ENCODE data around the gene GSTM3. TPM values are rescaled to one million over a fixed set of nuclear protein-coding genes. Genes with fewer than 3 reads are reported as not detected.

The GSTM3 gene
- total RNA-seq, 1 donor from 2014 or later, result 26.1 TPM

DNA sequence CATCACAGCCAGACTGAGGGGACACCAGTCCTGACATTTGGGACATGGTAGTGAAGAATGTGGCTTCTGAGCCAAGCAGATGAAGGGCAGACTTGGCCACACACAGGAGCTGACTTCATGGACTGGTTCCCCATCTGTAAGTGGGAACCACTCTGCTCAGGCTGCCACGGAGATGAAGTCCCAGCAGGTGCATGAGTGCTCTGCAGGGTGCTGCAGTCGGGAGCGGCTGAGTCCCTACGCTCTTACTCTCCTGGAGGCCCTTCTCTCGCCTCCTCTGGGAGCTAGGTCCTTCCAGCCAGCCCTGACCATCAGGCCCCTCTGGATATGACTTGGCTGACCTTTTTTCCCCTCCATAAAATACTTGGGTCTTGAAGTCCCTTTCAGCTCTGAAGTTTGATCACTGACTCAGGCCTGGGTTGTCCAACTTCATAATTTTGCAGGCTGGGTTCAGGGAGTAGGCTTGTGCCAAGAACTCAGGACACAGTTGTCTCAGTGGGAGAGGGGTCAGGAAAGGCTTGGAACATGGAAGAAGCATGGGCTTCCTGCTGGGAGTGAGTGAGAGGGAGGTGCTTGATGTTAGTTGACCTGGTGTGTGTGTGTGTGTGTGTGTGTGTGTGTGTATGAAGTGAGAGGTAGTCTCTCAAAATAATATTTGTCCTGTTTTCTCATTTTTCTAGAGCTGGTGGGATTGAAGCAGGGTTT is 43.9 kb upstream of the GSTM3 start:
- FAIRE-seq (no peak), DNase-seq (ENCODE audit: low read depth) (no peak)
- TF ChIP-seq CTCF (IDR thresholded peaks at IDR 0.05; ENCODE audit: insufficient read depth, low read depth, low read length) (no peak), EZH2 (IDR thresholded peaks at IDR 0.05; ENCODE audit: insufficient read depth, low read length) (no peak)
- no peak overlapping the region for H2AFZ ChIP-seq (ENCODE audit: low read depth, low read length)
- Mint-ChIP-seq H3K27me3 (ENCODE audit: low read depth, unreplicated experiment) (peaks cover 20% of the 10 kb centered on the region), H3K9me3 (ENCODE audit: unreplicated experiment) (peaks cover 9% of the 10 kb centered on the region), H3K4me3 (ENCODE audit: unreplicated experiment) (no peak overlapping the region), H3K27ac (ENCODE audit: unreplicated experiment) (no peak overlapping the region), H3K4me1 (ENCODE audit: low read depth, unreplicated experiment) (peaks cover 20% of the 10 kb centered on the region), H3K36me3 (ENCODE audit: low read depth, unreplicated experiment) (no peaks in the 10 kb centered on the region)
- no peaks in the 10 kb centered on the region for H3K79me2 ChIP-seq (ENCODE audit: insufficient read depth, low read length)
- no peaks in the 10 kb centered on the region for H3K36me3 ChIP-seq (ENCODE audit: insufficient read depth, low read length)
- no peak overlapping the region for H3K27ac ChIP-seq (ENCODE audit: low read depth, low read length)
- H3K4me1 ChIP-seq (ENCODE audit: insufficient read depth, low read length), result peaks cover 8% of the 10 kb centered on the region
- no peak overlapping the region for H3K9ac ChIP-seq (ENCODE audit: low read length)
- H4K20me1 ChIP-seq (ENCODE audit: insufficient read depth, low read length), result no peaks in the 10 kb centered on the region
- H3K4me3 ChIP-seq (ENCODE audit: insufficient read depth, low read depth, low read length), result no peak overlapping the region
- H3K9me3 ChIP-seq (ENCODE audit: insufficient read depth, low read depth, low read length), result peaks cover 7% of the 10 kb centered on the region
- peaks cover 3% of the 10 kb centered on the region for H3K27me3 ChIP-seq (ENCODE audit: insufficient read depth, low read length)
- H3K4me2 ChIP-seq (ENCODE audit: low read length), result no peak overlapping the region

GRCh38 chr1:109783436-109783835 is 42.6 kb upstream of the GSTM3 start:
- FAIRE-seq, result no peak
- peak; percentile 81 for DNase-seq (ENCODE audit: low read depth)
- Histone ChIP-seq H3K36me3 (ENCODE audit: insufficient read depth, low read length) (no peaks in the 10 kb centered on the region), H3K4me2 (ENCODE audit: low read length) (peak overlapping the region; percentile 47), H2AFZ (ENCODE audit: low read depth, low read length) (no peak overlapping the region), H3K79me2 (ENCODE audit: insufficient read depth, low read length) (no peaks in the 10 kb centered on the region), H3K4me1 (ENCODE audit: insufficient read depth, low read length) (peaks cover 8% of the 10 kb centered on the region), H3K9me3 (ENCODE audit: insufficient read depth, low read depth, low read length) (peaks cover 7% of the 10 kb centered on the region), H4K20me1 (ENCODE audit: insufficient read depth, low read length) (no peaks in the 10 kb centered on the region), H3K9ac (ENCODE audit: low read length) (no peak overlapping the region), H3K27ac (ENCODE audit: low read depth, low read length) (no peak overlapping the region), H3K4me3 (ENCODE audit: insufficient read depth, low read depth, low read length) (no peak overlapping the region), H3K27me3 (ENCODE audit: insufficient read depth, low read length) (peaks cover 3% of the 10 kb centered on the region)
- no peak overlapping the region for H3K27ac Mint-ChIP-seq (ENCODE audit: unreplicated experiment)
- peaks cover 9% of the 10 kb centered on the region for H3K9me3 Mint-ChIP-seq (ENCODE audit: unreplicated experiment)
- H3K4me1 Mint-ChIP-seq (ENCODE audit: low read depth, unreplicated experiment), result peaks cover 14% of the 10 kb centered on the region
- TF ChIP-seq EZH2 (IDR thresholded peaks at IDR 0.05; ENCODE audit: insufficient read depth, low read length) (no peak), CTCF (IDR thresholded peaks at IDR 0.05; ENCODE audit: insufficient read depth, low read depth, low read length) (no peak)
- no peaks in the 10 kb centered on the region for H3K36me3 Mint-ChIP-seq (ENCODE audit: low read depth, unreplicated experiment)
- H3K4me3 Mint-ChIP-seq (ENCODE audit: unreplicated experiment), result no peak overlapping the region
- peaks cover 20% of the 10 kb centered on the region for H3K27me3 Mint-ChIP-seq (ENCODE audit: low read depth, unreplicated experiment)

DNA sequence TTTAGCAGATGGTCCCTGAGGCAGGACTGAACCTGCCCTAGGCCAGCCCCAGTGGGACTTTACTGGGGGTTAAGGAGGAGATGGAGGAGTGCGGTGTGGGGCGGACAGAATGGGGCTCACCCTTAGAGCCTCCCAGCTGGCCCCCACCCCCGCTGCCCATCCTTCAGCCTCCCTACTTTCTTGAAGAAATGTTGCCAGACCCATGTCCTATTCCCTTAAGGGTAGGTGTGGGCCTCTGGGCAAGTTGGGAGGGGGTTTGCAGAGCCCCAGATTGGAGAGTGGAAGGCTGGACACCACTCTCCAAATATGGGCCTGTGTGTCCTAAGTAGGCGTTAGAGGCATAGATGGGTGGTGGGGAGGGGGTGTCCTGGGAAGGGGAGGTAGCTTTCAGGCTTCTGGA is 42.1 kb upstream of the GSTM3 start:
- H3K27me3 Mint-ChIP-seq (ENCODE audit: low read depth, unreplicated experiment), result peaks cover 20% of the 10 kb centered on the region
- Histone ChIP-seq H3K4me2 (ENCODE audit: low read length) (peak overlapping the region; percentile 47), H3K9me3 (ENCODE audit: insufficient read depth, low read depth, low read length) (peaks cover 7% of the 10 kb centered on the region), H3K4me1 (ENCODE audit: insufficient read depth, low read length) (peaks cover 8% of the 10 kb centered on the region), H3K27ac (ENCODE audit: low read depth, low read length) (no peak overlapping the region), H3K79me2 (ENCODE audit: insufficient read depth, low read length) (no peaks in the 10 kb centered on the region), H3K4me3 (ENCODE audit: insufficient read depth, low read depth, low read length) (no peak overlapping the region), H3K9ac (ENCODE audit: low read length) (no peak overlapping the region), H2AFZ (ENCODE audit: low read depth, low read length) (no peak overlapping the region), H3K36me3 (ENCODE audit: insufficient read depth, low read length) (no peaks in the 10 kb centered on the region), H3K27me3 (ENCODE audit: insufficient read depth, low read length) (peaks cover 3% of the 10 kb centered on the region), H4K20me1 (ENCODE audit: insufficient read depth, low read length) (no peaks in the 10 kb centered on the region)
- H3K27ac Mint-ChIP-seq (ENCODE audit: unreplicated experiment), result peak overlapping the region; percentile 47
- FAIRE-seq, result no peak
- peaks cover 9% of the 10 kb centered on the region for H3K9me3 Mint-ChIP-seq (ENCODE audit: unreplicated experiment)
- no peak for DNase-seq (ENCODE audit: low read depth)
- H3K4me3 Mint-ChIP-seq (ENCODE audit: unreplicated experiment), result no peak overlapping the region
- H3K4me1 Mint-ChIP-seq (ENCODE audit: low read depth, unreplicated experiment), result peaks cover 14% of the 10 kb centered on the region
- no peaks in the 10 kb centered on the region for H3K36me3 Mint-ChIP-seq (ENCODE audit: low read depth, unreplicated experiment)
- TF ChIP-seq CTCF (IDR thresholded peaks at IDR 0.05; ENCODE audit: insufficient read depth, low read depth, low read length), result no peak
- TF ChIP-seq EZH2 (IDR thresholded peaks at IDR 0.05; ENCODE audit: insufficient read depth, low read length), result no peak

All from astrocyte (in vitro differentiated cells and primary cell).